Left renal pelvis (tissue), 4 donors: ENCODE data around the gene TSHZ2. TPM values are rescaled to one million over a fixed set of nuclear protein-coding genes. Genes with fewer than 3 reads are reported as not detected.
A peak's percentile ranks its signal among the peaks of the same experiment; 100 is the strongest.

Experiments
- DNase-seq, 4 donors: peaks; one replicate each; pipeline ENCODE4 v3.0.0-alpha.2; 2013; ENCODE audit warnings: low read depth in 4 of 4, low spot score in 3 of 4
- polyA plus RNA-seq, 4 donors: library from polyadenylated mRNA; unstranded; fragments of 120-200 nt; gene quantifications; one replicate each; pipeline ENCODE4 v1.2.1, GENCODE V29; 2013; ENCODE audit not compliant: insufficient read length in 4 of 4

The TSHZ2 gene
- polyA plus RNA-seq, 4 donors: 11.8 to 23.4 (median 14.1) TPM

DNA sequence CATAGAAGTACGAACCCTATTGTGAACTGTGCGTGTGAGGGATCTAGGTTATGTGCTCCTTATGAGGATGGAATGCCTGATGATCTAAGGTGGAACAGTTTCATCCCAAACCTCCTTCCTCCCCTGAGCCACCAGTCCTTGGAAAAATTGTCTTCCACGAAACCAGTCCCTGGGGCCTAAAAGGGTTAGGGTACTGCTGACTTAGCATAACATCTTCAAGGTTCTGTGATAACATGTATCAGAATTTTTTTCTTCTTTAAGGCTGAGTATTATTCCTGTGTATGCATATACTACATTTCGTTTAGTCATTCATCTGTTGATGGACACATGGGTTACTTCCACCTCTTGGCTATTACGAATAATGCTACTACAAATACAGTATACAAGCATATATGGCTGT is 80.2 kb downstream of the TSHZ2 start:
- no peak for DNase-seq

DNA sequence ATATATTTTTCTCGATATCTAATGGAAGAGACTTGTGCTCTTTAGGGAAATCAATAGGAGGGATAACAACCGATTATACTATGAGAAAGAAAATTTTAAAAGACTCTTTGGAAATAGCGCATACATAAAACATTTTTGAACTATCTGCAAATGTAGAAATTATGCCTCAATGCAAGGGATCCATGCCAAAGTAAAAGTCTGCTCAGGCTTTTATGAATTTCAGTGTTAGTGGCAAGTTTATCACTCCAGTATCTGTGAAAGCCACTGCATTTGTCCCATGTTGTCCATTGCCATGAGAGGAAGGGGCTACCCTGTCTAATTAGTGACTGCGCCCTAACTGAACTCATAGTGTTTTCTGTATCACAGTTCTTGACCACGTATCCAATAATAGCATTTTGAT is 81.4 kb downstream of the TSHZ2 start:
- DNase-seq: no peak

DNA sequence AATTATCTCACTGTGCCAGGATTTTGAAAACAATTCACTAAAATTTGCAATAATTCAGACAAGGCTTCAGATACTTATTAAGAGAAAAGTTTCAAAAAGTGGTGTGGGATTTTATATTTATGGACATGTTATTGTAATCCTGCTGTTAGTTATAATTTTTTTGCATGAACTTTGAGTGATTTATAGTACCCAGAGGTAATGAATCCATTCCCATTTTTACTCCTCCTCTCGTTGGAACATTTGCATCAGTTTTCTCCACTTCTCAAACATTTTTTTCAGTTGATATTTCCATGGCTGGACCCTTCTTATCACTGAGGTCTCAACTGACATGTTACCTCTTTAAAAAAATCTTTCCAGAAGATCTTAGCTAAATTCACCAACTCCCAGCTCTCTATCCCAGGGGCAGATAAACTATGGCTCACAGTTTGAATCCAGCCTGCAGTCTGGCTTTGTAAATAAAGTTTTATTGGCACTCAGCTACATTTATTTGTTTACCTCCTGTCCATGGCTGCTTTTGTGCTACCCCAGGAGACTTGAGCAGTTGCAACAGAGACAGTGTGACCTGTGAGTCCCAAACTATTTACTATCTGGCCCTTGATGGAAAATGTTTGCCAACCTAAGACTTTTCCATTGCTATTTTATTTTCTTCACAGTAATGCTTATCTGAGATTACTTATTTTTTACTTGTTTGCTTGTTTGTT is 83.4 kb downstream of the TSHZ2 start:
- no peak for DNase-seq

DNA sequence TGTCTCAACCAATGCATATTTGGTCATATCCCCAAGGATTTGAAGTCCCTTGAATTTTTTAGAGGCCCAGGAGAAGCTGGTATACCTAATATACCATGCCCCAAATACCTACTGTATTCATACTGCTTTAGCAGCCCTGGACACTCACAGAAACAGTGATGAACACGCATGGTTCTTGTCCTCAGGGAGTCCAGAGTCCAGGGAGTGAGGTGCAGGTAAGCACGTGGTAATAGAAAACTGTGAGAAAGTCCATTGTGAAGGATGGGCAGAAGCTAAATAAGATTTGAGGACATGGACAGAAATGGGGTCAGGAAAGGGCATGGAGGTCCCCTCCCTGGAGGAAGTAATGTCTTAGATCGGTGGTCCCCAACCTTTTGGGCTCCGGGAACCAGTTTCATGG is 85.4 kb downstream of the TSHZ2 start:
- DNase-seq: no peak

DNA sequence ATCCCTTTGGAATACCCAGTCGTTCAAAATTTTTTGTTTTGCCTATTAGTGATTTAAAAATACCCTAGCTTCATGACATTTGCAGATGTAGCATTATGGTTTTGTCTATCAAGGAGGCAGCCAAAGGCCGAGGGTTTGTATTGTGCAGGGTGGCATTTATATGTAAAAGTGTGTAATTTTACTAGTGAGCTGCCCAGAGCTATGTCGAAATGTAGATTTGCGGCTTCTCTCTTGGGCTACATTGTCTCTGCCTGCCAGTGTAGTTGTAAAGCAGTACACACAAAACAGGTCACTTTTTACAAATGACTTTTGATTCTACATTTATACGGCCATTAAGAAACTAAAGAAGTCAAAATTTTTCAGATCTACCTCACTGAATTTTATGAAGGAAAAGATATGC is 87.7 kb downstream of the TSHZ2 start:
- DNase-seq: no peak

DNA sequence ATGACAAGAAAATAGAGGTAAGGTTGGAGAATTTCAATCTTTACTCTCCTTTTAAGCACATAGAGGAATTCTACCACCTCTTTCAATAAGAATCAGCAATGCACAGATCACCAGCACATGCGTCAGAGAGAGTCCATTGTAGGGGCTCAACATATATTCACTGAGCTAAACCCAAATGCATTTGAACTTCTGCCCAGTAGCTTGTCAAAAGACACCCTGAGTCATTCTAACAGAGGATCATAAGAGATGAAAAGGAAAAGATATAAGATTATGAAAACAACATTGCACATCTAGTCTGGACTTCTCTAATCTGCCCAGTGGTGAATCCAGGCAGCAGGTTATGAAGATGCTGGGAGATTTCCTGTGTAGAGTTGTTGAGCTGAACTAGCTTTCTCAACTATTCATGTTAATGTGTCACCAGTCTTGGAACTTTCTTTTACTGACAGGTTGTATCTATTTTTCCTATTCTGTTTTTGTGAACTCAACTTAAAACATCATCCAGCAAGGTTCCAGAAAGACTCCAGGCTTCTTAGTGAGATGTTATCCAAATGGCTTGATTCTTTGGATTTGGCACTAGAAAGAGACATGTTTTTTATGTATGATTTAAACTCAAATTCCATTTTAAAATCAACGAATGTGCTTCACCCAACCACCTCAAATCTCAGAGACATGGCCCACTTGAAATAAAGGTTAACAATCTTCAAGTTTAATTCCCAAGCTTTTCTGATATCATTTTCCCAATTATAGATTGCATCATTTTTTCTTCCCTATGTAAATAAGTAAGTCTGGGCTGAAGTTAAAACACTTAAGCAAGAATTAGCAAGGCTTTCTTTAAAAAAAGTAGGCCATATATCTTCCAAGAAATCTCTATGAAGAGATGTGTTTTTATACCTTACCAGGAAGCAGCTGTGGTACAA is 89.3 kb downstream of the TSHZ2 start:
- no peak for DNase-seq

DNA sequence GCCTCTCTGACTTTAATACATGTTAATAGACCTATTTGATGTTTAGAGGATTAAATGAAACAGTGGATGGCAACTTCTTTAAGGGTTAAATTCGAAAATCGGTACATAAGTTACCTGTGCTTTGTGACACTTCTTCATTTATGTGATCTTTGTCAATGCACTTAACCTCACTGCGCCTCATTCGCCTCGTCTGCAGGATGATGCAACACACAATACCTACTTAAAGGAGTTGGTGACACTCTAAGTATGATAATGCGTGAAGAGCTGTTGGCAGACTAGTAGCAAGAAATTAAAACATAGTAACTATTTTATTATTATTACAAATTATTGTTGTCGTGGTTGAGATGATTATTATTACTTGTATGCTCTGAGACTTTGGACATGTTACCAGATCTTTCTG is 92.8 kb downstream of the TSHZ2 start:
- no peak for DNase-seq

DNA sequence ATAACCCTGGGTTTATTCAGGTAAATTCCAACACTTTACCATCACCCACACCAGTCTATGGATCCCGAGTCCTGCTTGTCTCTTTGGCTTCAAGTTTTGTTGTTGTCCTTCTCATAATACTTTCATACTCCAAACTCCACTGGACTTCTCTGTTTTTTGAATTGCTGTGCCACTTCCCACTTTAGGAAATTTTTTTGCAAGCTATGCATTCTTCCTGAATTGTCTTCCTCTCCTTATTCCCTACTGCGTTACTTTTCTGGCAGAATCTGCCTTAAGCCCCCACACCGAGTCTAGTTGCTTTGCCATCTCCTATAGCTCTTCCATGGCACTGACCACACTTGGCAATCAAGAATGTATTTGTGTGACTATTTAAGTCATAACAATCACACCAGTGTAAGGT is 96.1 kb downstream of the TSHZ2 start:
- DNase-seq: no peak

DNA sequence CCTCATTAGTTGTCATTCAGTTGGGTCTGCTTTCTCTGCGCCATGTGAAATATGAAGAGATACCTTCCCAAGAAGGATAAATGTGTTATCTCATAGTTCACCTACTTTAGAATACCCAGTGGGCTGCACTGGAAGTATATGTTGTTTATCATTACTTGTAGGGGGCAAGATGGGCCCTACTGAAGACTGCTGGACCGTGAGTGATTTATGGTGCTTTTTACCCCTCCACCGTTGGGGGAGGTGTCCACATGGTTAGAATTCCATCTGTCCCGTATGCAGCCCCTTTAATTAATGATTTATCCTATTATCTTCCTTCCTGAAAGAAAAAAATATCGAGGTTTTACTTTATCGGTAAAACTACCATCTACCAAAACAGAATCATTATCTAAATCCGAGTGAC is 97.0 kb downstream of the TSHZ2 start:
- peak in 1 of 4 donors; percentile 22 for DNase-seq

DNA sequence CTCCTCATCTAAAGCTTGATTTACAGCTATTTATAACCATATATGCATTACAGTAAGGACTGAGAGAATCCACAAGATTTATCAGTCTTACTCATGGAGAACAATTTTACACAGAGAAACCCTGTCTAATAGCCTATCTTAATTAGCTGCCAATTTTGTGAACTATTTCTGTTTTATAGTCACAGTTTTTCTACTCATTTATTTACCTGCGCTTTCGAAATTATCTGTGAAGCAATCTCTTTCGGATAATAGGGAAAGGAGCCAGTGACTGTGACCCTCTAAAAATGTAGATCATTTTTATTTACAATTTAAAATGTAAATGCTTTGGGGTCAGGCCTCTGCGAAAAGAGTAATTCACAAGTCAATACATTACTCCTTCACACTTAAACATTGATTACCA is 98.1 kb downstream of the TSHZ2 start:
- no peak for DNase-seq

DNA sequence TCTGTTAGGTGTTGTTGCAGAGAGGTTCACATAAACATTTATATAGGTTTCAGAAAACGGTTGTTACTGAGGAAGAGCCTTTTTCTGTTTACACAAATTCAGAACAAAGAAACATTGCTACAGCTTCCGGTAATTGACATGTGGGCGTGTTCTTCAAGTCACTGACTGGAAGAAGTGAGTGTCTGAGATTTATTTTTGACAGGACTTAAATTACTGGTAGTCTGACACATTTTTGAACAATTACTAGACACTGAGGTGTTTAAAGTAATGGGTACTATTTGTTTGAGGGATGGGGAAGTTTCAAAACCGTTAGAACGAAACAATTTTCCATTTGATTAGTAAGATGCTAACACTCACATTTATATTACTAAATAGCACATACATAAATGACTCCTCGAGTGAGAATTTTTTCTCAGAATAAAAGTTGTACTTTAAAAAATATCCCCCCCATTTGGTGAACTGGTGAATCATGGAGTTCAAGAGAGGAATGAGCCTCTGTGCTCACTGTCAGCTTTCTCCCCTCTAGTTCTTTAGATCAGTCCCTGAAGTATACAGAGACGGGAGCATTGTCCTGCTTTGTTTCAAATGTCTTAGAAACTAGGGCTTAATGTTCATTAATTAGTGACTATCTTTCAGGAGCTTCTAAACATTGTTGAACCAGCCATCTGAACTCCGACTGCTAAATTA is 98.7 kb downstream of the TSHZ2 start:
- DNase-seq: no peak

DNA sequence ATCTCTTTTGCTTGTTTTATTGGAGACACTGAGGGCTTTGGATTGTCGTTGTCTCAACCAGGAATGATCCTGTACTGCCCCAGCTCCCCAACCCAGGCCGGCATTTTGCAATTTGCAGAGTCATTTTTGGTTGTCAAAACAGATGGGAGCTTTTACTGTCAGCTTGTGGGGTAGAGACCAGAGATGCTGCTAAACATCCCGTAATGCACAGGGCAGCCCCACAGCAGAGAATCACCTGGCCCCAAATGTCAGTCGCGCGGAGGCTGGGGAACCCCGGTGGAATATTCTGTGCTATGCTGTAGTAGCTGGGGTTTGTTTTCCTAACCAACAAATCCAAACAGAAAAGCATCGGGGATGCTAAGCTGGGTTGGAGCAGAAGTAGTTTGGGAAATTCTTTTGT is 99.7 kb downstream of the TSHZ2 start:
- DNase-seq: no peak

DNA sequence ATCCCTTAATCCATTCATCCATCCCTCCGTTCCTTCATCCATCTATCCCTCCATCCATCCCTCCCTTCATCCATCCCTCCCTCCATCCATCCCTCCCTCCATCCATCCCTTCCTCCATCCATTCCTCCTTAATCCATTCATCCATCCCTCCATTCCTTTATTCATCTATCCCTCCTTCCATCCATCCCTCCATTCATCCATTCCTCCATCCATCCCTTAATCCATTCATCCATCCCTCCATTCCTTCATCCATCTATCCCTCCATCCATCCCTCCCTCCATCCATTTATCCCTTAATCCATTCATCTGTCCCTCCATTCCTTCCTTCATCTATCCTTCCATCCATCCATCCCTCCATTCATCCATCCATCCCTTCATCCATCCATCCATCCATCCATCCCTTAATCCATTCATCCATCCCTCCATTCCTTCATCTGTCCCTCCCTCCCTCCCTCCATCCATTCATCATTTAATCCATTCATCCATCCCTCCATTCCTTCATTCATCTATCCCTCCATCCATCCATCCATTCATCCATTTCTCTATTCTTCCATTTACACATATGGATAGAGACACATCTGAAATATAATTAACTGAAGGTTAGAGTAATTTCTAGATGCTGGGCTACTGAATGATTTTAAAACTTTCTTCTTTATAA is 100.9 kb downstream of the TSHZ2 start:
- no peak for DNase-seq

DNA sequence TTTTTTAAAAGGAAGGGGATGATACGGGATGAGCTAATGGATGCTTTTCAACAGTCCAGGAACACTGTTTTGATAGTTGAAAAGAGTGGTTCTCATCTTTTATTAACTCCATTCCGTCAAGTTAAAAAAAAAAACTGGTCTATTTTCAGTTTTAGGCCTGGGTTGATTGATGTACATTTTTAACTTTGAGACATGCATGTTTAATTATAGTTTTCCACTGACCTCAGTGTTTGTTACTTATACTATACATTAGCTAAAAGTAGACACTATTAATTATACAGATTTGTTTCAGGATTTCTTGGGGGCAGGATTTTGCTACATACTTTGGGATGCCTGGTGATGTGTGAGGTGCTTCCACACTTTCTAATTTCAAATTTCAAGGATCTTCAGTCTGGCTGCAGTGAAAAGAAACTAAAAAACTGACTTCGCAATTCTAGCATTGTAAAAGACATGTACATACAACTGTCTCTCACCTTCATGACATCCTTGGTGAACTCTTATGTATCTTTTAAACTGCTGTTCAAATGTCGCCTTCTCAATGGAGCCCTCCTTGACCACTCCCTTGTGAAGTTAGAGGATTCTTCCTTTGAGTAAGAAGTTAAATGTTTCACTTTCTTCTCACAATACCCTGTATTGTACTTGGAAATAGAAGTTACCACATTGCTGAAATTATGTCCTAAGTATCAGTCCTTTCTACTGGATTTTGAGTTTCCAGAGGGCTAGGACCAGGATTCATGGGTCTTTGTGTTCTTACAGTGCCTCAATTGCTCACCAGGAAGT is 101.7 kb downstream of the TSHZ2 start:
- no peak for DNase-seq

DNA sequence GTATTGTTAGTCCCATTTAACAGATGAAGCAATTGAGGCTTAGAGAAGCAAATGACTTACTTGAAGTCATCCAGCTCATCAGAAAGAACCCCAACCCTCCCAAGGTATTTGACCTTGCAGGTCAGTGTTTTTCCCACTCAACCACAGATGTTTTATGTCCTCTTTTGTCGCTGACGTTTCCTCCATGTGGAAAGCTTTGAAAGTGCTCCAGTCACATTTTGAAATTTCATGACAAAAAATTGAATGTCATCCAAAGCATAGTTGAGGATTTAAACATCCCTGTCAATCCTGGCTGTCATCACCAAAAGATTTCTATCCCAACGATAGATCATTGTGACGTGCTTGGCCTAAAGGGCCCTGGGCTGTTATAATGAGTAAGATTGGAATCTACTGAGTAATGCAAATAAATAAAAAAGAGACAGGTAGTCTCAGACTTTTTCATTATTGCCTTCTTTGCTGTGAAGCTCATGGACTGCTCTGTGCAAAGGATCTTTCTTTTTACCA is 102.7 kb downstream of the TSHZ2 start:
- DNase-seq: no peak

DNA sequence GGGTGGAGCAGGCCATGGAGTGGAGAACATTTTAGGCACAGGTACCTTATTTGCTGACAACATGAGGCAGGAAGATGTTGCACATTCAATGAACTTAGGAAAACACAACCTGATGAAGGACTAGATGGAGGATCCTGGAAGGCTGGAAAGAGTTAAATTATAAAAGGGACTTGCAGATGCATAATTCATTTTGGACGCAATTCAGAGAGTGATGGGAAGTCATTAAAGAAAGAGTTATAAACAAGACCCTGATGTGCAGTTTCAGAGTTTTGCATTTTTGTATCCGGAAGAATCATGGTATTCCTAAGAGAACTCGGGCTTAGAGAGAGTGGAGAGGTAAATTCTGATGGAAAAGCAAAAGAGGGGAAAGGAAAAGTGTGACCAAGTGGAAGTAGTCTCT is 104.5 kb downstream of the TSHZ2 start:
- DNase-seq: no peak

DNA sequence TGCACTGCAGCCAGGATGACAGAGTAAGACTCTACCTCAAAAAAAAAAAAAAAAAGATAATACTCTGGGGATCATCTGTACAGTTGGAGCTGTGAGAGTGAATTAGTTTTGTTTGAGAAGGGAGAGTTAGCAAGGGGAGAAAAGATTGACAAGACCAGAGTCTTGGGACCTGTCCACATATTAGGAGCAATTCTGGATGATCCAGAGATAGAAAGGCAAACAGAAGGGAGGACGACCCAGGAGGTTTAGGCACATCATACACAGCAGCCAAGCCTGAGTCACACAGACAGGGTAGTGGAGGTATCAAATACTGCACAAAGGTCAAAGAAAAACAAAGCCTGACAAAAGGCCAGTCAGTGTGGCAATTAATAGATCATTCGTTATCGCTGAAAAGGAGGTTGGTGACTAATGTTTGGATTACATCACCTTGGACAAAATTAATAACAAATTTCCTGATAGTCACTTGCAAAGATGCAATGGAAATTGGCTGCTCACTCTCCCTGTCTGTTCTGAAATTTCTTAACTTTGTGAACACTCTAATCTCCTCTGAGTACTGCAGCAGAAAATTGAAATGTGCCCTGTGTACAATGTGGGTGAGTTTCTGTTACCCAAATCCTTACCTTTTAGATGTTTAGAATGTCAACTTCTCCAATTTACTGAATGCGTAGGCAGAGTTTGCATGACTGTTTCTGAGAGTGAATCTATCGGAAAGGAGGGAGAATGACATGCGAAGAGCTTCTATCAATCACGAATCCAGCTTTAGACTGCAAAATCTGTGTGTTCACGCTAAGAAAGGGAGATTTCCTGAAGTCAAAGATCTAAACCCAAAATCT is 105.4 kb downstream of the TSHZ2 start:
- no peak for DNase-seq

DNA sequence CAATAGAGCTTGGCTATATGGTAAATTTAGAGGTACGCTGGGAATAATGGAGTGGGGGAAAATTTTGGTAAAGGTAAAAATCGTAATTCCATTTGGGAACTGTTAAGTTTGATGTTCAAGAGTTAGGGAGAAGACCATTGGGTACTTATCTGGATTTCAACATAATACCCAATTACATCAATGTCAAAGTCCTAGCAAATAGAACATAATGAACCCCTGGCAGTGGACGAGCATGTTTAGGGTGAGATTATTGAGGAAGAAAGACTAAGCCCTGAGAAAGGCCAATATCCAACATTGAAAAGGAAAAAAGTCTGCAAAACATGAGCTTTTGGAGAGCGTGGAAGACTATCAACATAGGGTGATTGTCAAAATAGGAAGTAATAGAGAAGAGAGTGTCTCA is 106.6 kb downstream of the TSHZ2 start:
- no peak for DNase-seq

DNA sequence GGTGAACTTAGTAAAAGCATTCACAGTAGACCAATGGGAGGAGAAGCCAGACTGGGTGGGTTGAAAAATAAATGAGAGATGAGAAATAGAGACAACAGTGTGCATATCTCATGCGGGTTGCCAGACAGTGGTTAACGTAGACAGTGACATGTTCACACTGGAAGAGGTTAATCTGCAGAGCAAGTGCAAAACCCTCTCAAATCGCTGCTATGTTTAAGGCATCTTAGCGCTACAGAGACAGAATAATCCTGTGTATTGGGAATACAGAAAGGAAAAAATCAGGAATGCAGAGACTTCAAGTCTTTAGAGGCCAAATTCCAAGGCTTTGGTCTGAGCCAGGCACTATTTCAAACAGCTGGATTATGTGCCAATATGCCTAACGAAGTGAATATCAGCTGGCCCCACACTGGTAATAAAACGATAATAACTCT is 107.1 kb downstream of the TSHZ2 start:
- DNase-seq: no peak
